ENCODE measurements around the gene FASTK.
A peak's percentile ranks its signal among the peaks of the same experiment; 100 is the strongest.

FASTK gene

DNA sequence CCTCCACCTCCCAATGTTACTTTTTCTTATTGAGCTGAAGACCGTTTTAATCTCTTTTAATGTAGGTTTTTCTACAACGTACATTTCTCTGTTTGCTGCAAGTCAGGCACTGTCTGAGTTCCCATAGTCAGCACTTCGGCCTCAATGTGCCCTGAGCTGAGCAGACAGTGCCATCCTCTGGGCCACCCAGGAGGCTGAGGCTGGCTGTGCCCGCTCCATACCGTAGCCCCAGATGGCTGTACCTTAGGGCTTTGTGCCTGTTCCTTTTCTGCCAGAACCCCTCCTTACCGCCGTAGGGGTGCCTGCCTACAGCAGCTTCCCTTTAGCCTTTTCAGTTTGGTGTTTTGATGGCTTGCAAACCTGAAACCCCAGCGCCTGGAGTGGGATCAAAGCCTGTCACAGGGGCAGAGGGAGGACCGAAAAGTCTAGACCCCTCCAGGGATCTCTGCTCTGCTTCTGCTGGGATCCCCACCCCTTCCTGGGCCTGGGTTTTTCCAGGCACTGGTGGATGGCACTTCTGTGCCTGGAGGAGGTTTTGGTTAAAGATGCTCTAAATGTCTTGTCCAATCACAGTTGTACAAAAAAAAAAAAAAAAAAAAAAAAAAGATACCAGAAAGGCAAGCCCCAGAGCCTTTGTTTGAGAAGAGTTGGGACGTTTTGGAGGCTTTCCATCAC lies 14.7 kb upstream of the FASTK start:
- no peak for DNase-seq

DNA sequence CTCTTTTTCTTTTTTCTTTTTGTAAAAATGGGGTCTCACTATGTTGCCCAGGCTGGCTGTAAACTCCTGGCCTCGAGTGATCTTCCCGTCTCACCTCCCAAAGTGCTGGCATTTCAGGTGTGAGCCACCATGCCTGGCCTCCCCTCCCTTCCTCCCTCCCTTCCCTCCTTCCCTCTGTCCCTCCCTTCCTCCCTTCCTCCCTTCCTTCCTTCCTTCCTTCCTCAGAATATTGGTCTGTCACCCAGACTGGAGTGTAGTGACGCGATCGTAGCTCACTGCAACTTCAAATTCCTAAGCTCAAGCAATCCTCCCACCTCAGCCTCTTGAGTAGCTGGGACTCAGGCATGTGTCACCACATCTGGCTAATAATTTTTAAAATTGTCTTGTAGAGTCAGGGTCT lies 14.1 kb upstream of the FASTK start:
- DNase-seq: no peak

DNA sequence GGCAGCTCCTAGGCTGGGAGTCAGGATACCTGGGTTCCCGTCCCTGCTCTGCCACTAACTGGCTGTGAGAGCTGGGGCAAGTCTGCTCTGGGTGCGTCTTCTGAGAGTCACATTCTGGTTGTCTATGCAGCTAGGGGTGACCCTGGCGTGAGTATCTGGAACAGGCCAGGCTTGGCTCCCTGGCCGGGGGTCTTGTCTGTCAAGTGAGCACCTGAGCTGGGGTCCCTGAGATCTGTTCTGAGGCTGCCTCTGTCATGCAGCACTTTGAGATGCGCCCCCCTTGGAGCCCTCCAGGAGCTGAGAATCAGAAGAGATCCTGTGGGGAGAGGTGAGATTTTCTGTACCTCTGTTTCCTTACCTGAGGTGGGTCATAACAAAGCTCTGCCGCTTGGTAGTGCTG lies 13.1 kb upstream of the FASTK start:
- no peak for DNase-seq

- no peak for DNase-seq
Observed at GRCh38 chr7:151091988-151092387, 11.4 kb upstream of the FASTK start.

GRCh38 chr7:151091431-151091830 lies 10.8 kb upstream of the FASTK start:
- no peak for DNase-seq

- DNase-seq: no peak
Observed at GRCh38 chr7:151091003-151091402, 10.4 kb upstream of the FASTK start.

DNA sequence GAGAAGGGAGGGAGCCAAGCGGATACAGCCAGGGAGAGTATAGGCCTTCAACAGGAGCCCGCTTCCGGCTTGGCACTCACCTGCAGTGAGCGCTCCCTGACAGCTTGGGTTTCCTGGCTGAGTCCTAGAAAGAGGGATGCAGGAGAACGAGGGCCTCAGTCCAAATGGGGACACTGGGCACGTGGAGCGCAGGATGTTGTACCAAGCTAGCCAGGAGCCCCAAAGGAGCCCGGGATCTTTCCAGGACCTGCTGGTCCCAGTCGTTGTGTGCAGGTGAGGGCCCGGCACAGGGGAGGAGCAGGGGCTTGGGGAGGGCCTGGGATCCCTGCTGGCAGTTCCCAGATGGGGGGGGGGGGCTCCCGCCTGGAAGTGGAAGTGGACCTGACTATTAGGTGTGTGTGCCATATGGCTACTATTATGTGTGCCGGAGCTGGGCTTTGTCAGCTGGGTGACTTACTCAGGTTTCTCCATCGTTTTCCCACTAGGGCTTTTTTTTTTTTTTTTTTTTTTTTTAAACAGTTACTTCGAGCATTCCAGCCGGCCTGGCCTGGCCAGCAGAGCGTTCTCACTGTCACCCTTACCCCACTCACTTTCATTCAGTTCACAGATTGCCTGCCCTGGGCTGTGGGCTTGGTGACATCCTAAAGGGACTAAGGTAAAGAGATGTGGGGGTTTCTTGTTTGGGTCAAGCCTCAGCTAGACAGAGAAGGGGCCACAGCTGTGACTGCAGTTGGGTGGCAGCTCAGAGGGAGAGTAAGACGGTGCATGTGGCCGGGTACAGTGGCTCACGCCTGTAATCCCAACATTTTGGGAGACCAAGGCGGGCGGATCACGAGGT lies 9.5 kb upstream of the FASTK start:
- no peak for DNase-seq

DNA sequence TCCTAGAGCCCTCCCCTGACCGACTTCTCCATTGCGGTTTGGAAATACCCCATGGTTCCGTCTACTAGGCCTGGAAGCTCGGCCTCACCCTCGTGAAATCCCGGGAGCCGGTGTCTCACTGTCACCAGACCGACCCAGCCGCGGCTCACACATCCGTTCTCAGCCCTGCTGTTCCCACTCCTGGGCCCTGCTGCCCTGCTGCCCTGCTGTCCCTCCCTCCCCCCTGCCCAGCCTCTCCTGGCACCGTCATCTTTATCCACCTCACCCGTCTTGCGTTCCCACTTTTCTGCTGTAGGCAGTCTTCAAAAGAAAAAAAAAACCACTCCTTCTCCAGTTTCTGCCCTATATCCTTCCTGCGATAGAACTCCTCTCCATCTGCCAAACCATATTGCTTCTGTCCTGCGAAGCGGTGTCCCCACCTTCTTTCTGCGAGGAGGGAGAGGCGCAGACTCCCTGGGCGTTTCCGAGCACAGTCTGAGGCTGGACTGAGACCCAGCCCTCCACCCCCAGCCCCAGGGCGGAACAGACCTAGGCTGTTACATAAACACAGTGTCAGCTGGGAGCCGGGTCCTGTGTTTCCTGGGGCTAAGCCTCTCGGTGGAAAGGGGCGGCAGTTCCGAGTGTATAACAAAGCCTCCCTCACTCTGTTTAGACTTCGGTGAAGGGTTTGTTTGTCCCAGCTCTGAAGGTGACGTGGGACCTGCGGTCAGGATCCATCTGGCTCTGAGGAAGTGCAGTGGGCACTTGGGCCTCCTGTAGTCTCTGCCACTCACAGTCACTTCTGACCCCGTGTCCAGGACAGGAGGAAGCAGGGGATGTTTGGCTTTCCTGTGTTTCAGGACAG lies 8.5 kb upstream of the FASTK start:
- no peak for DNase-seq

GRCh38 chr7:151088019-151088855 lies 7.6 kb upstream of the FASTK start:
- DNase-seq: peak in 1 of 2 experiments; percentile 40

DNA sequence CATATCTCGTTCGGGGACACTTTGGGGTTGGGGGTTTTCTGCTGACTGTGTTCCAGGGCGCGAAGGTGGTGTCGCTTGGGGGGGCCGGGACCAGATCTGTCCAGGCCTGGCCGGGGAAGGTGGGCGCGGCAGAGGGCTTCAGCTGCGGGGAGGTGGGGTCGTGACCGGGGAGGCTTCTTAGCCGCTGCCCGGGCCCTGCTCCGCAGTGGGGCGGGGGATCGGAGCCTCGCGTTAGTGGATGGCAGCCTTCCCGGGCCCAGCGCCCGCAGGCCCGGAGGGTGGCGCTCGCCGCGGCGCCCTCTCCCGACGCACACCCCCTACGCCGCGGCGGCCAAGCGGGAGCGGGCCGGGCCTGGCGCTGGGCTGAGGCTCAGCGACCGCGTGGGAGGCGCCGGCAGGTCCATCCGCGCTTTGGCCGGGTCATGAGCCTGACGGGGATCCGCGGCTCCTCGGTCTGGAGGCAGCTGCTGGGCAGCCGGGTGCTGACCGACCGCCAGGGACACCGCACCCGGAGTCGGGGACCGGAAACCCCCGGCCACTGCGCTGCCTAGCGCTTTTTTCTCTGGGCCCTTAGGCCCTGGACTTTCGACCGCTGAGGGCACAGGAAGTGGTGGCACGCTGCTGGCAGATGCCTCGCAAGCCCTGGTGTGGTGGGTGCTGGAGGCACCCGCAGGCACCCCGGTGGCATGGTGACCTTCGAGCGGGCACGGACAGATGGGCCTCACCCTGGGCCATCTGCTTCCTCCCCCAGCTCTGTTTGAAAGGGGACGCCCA lies 6.8 kb upstream of the FASTK start:
- peak in 1 of 2 experiments; percentile 50 for DNase-seq

- DNase-seq: no peak
Observed at GRCh38 chr7:151086802-151087244, 6.2 kb upstream of the FASTK start.

DNA sequence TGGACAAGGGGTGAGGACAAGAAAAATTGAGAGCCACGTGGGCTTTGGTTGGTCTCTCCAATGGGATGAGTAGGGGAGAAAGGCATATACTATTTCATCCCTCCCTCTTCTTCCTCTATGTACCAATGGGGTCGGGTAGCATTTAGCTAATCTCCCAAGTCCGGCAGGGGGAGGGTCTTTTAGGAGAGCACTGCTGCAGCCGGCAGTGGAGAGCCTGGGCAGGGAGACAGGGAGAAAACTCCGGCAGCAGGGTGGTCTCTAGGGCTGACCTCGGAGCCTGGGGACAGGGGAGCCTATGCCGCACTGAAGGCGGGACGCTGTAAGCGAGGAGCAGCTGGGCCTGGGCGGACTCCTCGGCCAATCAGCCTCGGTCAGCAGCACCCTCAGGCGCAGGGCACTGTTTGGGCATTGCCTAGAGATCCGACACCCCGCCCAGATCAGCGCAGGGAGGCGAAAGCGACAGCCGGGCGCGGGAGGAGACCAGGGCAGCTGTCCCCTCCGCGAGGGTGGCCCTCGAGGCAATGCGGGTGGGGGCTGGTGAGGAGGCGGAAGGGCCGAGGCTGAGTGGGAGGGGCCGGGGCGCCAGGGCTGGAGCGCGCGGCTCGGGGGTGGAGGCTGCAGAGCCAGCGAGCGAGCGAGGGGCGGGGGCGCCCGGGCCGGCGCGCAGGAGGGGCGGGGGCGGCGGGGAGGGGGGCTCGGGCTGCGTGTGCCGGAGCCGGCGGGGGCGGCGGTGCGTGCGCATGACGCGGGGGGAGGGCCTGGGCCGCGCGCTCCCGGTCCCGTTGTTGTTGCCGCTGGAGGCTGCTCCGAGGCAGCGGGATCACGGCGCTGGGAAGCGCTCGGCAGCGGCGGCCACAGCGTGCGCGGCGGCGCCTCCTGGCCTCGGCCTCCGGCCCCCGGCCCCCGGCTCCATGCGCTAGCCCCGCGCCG lies 5.3 kb upstream of the FASTK start, which contains the start of gene AGAP3:
AGAP3 (plus strand) TSS at position 785 of the 930 bp plus-strand sequence. CDS start 267 bp downstream, outside the sequence.
- peak; percentile 50 to 72 for DNase-seq

DNA sequence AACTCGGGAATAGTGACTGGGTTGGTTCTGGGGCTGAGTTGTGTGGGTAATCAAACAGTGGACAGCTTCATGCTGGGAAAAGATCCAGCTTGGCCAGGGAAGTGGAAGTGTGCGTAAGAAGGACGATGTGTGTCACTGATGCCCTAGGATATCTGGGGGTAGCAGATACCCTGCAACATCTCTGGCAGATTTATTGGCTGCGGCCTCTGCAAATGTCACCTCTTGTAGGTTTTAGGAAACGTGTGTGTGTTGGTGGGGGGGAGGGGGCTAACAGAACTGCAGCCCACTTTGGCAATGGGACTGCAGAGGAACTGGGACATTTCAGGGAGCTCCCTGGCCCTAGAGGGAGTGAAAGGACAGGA lies 4.7 kb upstream of the FASTK start:
- DNase-seq: no peak

DNA sequence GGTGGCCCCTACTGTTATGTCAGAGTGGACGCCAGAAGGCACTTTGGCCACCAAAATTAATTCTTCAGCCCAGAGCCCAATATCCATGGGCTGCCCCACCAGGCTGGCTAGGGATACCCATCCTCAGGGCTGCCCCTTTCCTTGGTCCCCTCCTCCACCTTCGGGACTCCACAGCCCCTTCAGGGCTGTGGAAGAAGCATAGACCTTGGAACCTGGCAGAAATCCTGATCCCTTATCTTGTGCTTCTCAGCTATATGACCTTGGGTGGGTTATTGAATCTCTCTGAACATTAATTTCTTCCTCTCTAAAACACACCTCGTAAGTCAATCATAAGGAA lies 3.2 kb upstream of the FASTK start:
- DNase-seq: no peak

GRCh38 chr7:151083071-151083823 lies 2.6 kb upstream of the FASTK start, which contains the start of gene TMUB1:
Gene TMUB1, minus strand, starts transcription at chr7:151083493. Its CDS starts 930 bp downstream, at chr7:151082563.
- peak; percentile 45 to 52 for DNase-seq

- peak in 1 of 2 experiments; percentile 50 for DNase-seq
Observed at GRCh38 chr7:151082141-151083070, 1.8 kb upstream of the FASTK start.

DNA sequence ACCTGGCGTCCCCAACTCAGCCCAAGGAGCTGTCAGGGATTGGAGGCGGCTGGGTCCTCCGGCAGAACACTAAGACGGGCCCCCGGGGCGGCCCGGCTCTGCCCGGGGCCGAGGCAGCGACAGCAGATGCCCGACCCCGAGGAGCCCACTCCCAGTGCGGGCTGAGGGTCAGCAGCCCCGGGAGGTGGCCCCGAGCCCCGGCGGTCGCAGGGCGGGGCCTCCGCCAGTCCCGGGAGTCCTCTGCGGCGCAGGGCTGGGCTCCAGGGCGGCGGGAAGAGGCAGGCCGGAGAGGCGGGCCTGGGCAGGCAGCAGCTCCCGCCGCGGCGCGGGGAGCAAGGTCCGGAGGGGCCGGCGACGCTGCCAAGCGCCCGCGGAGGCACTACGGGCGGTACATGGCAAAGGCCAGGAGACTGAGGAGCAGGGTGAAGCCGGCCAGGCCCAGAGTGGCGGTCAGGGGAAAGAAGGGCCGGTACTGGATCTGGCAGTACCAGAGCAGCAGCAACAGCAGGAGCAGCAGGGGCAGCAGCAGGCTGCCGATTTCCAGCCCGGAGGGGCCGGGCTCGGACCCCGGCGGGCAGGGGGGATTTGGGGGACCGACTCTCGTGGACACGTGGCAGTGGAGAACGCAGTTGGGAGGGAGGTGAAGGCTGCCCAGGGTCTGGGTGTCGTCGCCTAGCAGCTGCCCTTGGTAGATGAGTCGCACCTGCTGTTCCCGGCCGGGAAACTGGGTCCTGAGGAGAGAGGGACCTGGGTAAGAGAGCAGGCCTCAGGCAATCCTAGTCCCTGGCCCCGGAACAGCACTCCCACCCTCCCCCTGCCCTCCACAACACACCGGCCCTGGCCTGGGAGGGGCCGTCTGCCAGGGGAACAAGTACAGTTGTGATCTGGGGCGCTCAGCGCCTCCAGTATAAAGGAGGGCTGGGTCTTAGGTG lies 827 bp upstream of the FASTK start:
- DNase-seq: peak in 1 of 2 experiments; percentile 32
